Gastroesophageal sphincter (tissue), 3 donors: Measurements from ENCODE around the gene IGFBP2.

Source experiments
- EP300 ChIP-seq: sonication (generic); formaldehyde crosslinking; IDR thresholded peaks from one replicate; pipeline ENCODE4 v1.6.1; 2017; ENCODE audit warnings: antibody characterized with exemption, mild to moderate bottlenecking
- POLR2AphosphoS5 ChIP-seq: sonication (generic); formaldehyde crosslinking; IDR thresholded peaks from one replicate; pipeline ENCODE4 v1.6.1; 2017; ENCODE audit warnings: antibody characterized with exemption
- TF ChIP-seq, protein P1 (sequence below), 4 experiments: fragments of 200-600 bp in 2 of 4; fragments of 450-650 bp in 2 of 4; sonication (generic) in 1 of 4; IDR thresholded peaks; one replicate each; pipeline ENCODE4 v1.5.1; 2017 to 2019; ENCODE audit warnings: antibody characterized with exemption in 4 of 4, mild to moderate bottlenecking in 2 of 4, moderate library complexity in 2 of 4

DNA sequence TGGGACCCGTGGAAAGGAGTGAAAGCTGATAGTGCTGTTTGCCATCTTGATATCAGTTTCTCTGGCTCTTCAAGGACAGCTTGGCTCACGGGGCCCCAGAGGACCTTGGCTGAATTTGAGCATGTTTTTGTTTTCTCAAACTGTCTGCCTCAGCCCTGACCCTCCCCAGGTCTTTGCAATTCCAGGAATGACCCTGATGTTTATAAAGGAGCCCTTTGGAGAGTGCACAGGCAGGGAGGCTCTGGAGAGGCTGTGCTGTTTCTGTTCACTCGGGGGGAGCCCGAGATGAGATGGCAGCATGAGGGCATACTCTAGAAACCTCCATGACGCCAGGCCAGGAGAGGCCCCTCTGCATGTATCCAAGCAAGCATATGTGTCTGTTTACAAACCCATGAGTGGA lies 16.4 kb downstream of the IGFBP2 start:
- TF ChIP-seq, protein P1, sequence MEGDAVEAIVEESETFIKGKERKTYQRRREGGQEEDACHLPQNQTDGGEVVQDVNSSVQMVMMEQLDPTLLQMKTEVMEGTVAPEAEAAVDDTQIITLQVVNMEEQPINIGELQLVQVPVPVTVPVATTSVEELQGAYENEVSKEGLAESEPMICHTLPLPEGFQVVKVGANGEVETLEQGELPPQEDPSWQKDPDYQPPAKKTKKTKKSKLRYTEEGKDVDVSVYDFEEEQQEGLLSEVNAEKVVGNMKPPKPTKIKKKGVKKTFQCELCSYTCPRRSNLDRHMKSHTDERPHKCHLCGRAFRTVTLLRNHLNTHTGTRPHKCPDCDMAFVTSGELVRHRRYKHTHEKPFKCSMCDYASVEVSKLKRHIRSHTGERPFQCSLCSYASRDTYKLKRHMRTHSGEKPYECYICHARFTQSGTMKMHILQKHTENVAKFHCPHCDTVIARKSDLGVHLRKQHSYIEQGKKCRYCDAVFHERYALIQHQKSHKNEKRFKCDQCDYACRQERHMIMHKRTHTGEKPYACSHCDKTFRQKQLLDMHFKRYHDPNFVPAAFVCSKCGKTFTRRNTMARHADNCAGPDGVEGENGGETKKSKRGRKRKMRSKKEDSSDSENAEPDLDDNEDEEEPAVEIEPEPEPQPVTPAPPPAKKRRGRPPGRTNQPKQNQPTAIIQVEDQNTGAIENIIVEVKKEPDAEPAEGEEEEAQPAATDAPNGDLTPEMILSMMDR (IDR thresholded peaks at IDR 0.05) = no peak
- no peak for TF ChIP-seq POLR2AphosphoS5
- no peak for TF ChIP-seq EP300
